Glomerular visceral epithelial cell (primary cell): ENCODE data around the gene ADAMTS8.

ENCODE experiments used
- DNase-seq: peaks from one replicate; pipeline ENCODE4 v3.0.0-alpha.2; 2016; ENCODE audit errors: extremely low spot score

ADAMTS8 gene

GRCh38 chr11:130462101-130462885 is 33.9 kb upstream of the ADAMTS8 start:
- DNase-seq: no peak

GRCh38 chr11:130459521-130459920 is 31.1 kb upstream of the ADAMTS8 start:
- no peak for DNase-seq

- no peak for DNase-seq
These were observed 30.0 kb upstream of the ADAMTS8 start for GRCh38 chr11:130458410-130458729.

GRCh38 chr11:130457623-130458409 is 29.4 kb upstream of the ADAMTS8 start:
- DNase-seq: no peak

GRCh38 chr11:130456286-130456685 is 27.9 kb upstream of the ADAMTS8 start:
- DNase-seq: no peak

GRCh38 chr11:130455483-130456127 is 27.2 kb upstream of the ADAMTS8 start:
- no peak for DNase-seq

GRCh38 chr11:130454491-130455252 is 26.3 kb upstream of the ADAMTS8 start:
- no peak for DNase-seq

- no peak for DNase-seq
These were observed 24.5 kb upstream of the ADAMTS8 start for GRCh38 chr11:130452940-130453339.

- no peak for DNase-seq
These were observed 23.8 kb upstream of the ADAMTS8 start for GRCh38 chr11:130452176-130452575.

- DNase-seq: peak; percentile 50
These were observed 23.0 kb upstream of the ADAMTS8 start for GRCh38 chr11:130451231-130452019.

GRCh38 chr11:130449996-130450769 is 21.8 kb upstream of the ADAMTS8 start:
- DNase-seq: no peak

GRCh38 chr11:130449310-130449990 is 21.0 kb upstream of the ADAMTS8 start:
- no peak for DNase-seq

GRCh38 chr11:130448416-130449309 is 20.3 kb upstream of the ADAMTS8 start, which contains the start of gene ADAMTS15:
TSS of gene ADAMTS15 (plus strand) at chr11:130448645. CDS start at chr11:130448974, 329 bp downstream.
- DNase-seq: peak; percentile 84

- no peak for DNase-seq
These were observed 19.6 kb upstream of the ADAMTS8 start for GRCh38 chr11:130448039-130448415.

GRCh38 chr11:130445788-130446187 is 17.4 kb upstream of the ADAMTS8 start:
- no peak for DNase-seq

- DNase-seq: no peak
These were observed 14.3 kb upstream of the ADAMTS8 start for GRCh38 chr11:130442737-130443136.

- DNase-seq: no peak
These were observed 13.3 kb upstream of the ADAMTS8 start for GRCh38 chr11:130441719-130442118.

GRCh38 chr11:130439876-130440275 is 11.5 kb upstream of the ADAMTS8 start:
- DNase-seq: no peak

- no peak for DNase-seq
These were observed 10.7 kb upstream of the ADAMTS8 start for GRCh38 chr11:130439160-130439519.
